ENCODE data around the gene AGMAT. TPM values are rescaled to one million over a fixed set of nuclear protein-coding genes. Genes with fewer than 3 reads are reported as not detected.

AGMAT gene
- total RNA-seq, 1 donor from 2014 or later: 0.75 TPM

DNA sequence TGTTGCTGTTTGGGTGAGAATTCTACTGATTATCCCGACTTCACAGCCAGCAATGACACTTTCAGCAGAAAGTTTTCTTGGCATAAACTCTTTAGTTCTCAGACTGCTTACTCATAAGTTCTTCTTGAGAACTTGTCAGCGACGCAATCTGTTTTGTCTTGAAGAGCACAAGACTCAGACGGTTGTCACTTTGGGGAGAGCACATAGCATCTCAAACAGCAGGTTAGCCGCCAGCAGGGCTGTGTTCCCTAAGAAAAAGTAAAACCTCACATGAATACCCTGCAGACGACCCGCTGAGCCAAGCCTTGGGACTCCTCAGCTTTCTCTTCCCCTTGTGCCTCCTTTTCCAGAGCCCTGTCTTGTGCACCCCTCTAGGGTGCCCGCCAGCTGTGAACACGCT lies 11.4 kb downstream of the AGMAT start:
- no peak for DNase-seq (ENCODE audit: low read depth)
- H3K36me3 ChIP-seq (ENCODE audit: control insufficient read depth, insufficient read depth, low read length): no peaks in the 10 kb centered on the region
- TF ChIP-seq CTCF (IDR thresholded peaks at IDR 0.05; ENCODE audit: insufficient read depth, low read length, poor library complexity, severe bottlenecking): no peak
- no peaks in the 10 kb centered on the region for H3K27me3 ChIP-seq (ENCODE audit: control insufficient read depth, insufficient read depth, low read length)
- no peak overlapping the region for H3K4me3 ChIP-seq (ENCODE audit: low read depth, low read length)

DNA sequence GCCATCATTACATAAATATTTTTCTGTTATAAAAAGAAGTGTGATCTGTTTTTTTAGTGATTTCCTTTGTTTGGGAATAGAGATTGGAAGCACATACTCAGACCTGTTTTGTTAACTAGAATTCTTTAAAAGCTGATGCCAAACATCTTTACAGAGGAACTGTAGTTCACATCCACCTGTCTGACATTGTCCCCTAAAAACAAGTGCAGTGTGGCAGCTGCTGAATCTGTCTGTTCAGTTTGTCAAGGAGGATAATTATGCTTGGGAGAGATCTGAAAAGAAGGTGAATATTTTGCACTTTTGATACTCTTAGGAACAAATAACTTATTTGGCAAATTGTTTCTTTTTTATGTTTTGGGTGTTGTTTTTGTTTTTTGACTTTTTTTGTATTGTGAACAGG lies 13.6 kb downstream of the AGMAT start:
- Histone ChIP-seq H3K27me3 (ENCODE audit: control insufficient read depth, insufficient read depth, low read length) (no peaks in the 10 kb centered on the region), H3K36me3 (ENCODE audit: control insufficient read depth, insufficient read depth, low read length) (peaks cover 2% of the 10 kb centered on the region), H3K4me3 (ENCODE audit: low read depth, low read length) (no peak overlapping the region)
- DNase-seq (ENCODE audit: low read depth): no peak
- no peak for TF ChIP-seq CTCF (IDR thresholded peaks at IDR 0.05; ENCODE audit: insufficient read depth, low read length, poor library complexity, severe bottlenecking)

DNA sequence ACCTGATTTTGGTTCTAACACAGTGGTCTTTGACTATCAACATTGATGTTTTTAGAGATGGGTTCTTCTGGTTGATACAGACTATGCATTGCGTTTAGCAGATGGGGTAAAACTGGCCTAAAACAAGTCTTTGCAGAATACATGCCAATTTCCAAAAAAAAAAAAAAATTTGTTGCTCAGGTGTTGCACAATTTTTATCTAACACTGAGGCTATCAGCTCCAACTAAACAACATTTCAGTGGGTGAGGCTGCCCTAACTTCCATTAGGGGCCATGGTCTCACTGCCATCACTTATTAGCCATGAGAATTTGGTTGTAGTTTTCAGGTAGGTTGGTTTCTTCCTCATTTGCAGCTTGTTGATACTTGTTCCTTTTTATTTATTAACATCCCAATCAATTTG lies 14.0 kb downstream of the AGMAT start:
- Histone ChIP-seq H3K27me3 (ENCODE audit: control insufficient read depth, insufficient read depth, low read length) (no peaks in the 10 kb centered on the region), H3K4me3 (ENCODE audit: low read depth, low read length) (no peak overlapping the region), H3K36me3 (ENCODE audit: control insufficient read depth, insufficient read depth, low read length) (peaks cover 4% of the 10 kb centered on the region)
- DNase-seq (ENCODE audit: low read depth): no peak
- no peak for TF ChIP-seq CTCF (IDR thresholded peaks at IDR 0.05; ENCODE audit: insufficient read depth, low read length, poor library complexity, severe bottlenecking)

DNA sequence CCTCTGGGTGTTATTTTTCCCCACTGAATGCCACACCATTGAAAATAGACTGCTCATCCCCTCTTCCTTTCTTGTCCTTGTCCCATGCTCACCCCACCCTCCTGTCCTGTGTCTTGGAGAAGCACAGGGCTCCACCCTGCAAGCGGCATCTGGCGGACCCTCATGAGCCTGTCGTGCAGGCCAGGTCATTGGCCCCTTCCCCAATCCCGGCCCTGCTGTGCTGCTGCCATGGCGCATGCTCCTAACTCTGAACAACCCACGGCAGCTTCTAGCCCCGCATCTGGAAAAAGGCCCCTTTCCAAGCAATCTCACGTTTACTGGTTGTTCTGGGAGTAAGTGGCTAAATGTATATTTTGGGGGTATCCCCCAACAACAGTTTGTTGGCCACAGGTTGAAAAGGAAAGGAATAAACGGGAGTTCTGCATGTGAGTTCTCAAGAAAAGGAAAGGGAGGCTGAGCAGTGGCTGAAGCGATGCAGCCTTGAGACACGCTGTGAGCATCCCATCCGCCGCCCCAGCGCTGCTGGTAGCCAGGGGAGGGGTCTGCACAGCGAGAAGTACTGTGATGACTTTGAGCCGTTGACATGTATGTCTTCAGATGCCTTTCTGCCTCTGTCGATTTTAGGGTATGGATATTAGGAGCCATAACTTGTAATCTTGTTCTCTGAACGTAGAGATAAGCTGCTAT lies 16.3 kb downstream of the AGMAT start:
- TF ChIP-seq CTCF (IDR thresholded peaks at IDR 0.05; ENCODE audit: insufficient read depth, low read length, poor library complexity, severe bottlenecking): no peak
- H3K4me3 ChIP-seq (ENCODE audit: low read depth, low read length): no peak overlapping the region
- DNase-seq (ENCODE audit: low read depth): no peak
- peaks cover 4% of the 10 kb centered on the region for H3K36me3 ChIP-seq (ENCODE audit: control insufficient read depth, insufficient read depth, low read length)
- H3K27me3 ChIP-seq (ENCODE audit: control insufficient read depth, insufficient read depth, low read length): no peaks in the 10 kb centered on the region

- H3K36me3 ChIP-seq (ENCODE audit: control insufficient read depth, insufficient read depth, low read length): no peaks in the 10 kb centered on the region
- H3K4me3 ChIP-seq (ENCODE audit: low read depth, low read length): no peak overlapping the region
- TF ChIP-seq CTCF (IDR thresholded peaks at IDR 0.05; ENCODE audit: insufficient read depth, low read length, poor library complexity, severe bottlenecking): no peak
- DNase-seq (ENCODE audit: low read depth): no peak
- H3K27me3 ChIP-seq (ENCODE audit: control insufficient read depth, insufficient read depth, low read length): no peaks in the 10 kb centered on the region
Measured at GRCh38 chr1:15559189-15559810, 25.6 kb downstream of the AGMAT start.

DNA sequence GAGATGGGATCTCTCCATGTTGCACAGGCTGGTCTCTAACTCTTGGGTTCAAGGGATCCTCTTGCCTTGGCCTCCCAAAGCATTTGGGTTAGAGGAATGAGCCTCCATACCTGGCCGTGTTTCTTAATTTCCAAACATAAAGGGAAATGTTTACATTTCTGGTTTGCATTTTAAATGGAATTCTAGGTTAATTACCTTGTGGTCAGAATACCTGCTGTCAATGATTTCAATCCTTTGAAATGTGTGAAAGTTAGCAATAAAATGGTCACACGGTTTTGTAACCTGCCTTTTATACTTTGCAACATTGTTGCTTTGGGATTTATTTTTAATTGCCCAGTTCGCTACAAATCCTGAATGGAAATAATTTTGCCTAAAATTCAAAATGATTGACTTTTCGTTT lies 26.3 kb downstream of the AGMAT start:
- H3K36me3 ChIP-seq (ENCODE audit: control insufficient read depth, insufficient read depth, low read length): no peaks in the 10 kb centered on the region
- H3K4me3 ChIP-seq (ENCODE audit: low read depth, low read length): no peak overlapping the region

More for the DNA sequence above, 26.3 kb downstream of the AGMAT start:
- no peak for DNase-seq (ENCODE audit: low read depth)
- no peak for TF ChIP-seq CTCF (IDR thresholded peaks at IDR 0.05; ENCODE audit: insufficient read depth, low read length, poor library complexity, severe bottlenecking)
- H3K27me3 ChIP-seq (ENCODE audit: control insufficient read depth, insufficient read depth, low read length): no peaks in the 10 kb centered on the region
